ENCODE results near the gene RALA. TPM values are rescaled to one million over a fixed set of nuclear protein-coding genes. Genes with fewer than 3 reads are reported as not detected.

The RALA gene
- total RNA-seq, 1 experiment from 2014 or later = 21.5 TPM

DNA sequence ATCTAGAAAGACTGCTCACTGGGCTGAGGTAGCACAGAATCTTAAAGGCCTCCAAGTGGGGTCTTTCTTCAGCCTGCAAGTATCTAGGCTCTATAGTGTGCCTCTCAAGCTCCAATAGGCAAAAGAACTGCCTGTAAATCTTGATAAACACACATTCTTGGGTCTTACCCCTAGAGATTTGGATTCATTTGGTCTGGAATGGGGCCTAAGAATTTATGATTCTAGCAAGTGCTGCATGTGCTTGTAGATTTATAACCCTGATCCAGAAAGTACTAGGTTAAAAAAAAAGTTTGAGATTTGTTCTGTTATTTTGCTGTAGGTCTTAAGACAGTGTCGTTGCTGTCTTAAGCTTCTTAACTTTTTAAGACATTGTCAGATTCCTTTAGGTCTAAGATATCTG lies 74.1 kb downstream of the RALA start:
- in situ Hi-C loops (cut with HindIII; ENCODE audit: low pct_unique_long_range_greater_than_20kb, low sequenced_read_pairs) = no loop called here
- no peak for DNase-seq (ENCODE audit: low read depth)

DNA sequence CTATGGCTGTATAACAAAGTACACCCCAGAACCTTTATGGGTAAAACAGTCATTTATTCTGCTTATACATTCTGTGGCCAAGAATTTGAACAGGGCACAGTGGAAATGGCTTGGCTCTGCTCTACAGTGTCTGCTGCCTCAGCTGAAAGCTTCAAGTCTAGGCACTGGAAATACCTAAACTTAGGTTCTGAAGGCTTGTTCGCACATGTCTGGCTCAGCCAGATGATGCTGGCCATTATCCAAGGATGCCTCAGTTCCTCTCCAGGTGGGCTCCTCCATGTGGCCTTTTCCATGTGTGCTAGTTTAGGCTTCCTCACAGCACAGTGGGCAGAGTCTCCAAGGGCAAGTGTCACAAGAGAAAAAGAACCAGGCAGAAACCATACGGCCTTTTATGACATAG lies 76.8 kb downstream of the RALA start:
- DNase-seq (ENCODE audit: low read depth) = no peak
- in situ Hi-C loops (cut with HindIII; ENCODE audit: low pct_unique_long_range_greater_than_20kb, low sequenced_read_pairs) = no loop called here

DNA sequence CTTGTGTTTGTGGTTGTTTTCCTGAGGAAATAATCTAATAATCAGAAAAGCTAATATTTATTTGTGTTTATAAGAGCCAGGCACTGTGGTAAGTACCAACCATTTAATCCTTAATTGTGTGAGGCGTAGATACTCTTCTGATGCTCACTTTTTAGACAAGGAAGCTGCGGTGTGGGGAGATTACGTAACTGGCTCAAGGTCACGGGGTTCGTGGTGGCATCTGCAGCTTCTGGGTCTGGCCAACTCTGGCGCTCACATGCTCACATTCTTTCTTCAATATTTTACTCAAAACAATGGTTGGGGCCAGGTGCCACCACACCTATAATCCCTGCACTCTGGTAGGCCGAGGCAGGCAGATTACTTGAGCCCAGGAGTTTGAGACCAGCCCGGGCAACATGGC lies 77.6 kb downstream of the RALA start:
- in situ Hi-C loops (cut with HindIII; ENCODE audit: low pct_unique_long_range_greater_than_20kb, low sequenced_read_pairs) = no loop called here
- DNase-seq (ENCODE audit: low read depth) = no peak

DNA sequence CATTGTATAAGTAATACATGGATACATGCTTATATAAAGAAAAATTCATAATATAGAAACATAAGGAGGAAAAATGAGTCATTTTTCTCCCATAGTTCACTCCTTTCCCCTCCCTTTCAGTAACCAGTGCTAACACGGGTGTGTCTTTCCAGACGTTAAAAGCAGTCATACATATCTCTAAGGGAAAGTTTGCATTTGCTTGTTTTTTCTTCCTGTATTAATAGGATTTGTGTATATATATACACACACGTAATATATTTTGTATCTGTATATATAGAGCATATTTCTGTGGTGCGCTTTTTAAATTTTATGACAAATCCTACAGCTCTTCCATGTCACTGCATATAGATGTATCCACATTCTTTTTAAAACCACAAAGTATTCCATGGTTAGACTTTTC lies 78.8 kb downstream of the RALA start:
- in situ Hi-C loops (cut with HindIII; ENCODE audit: low pct_unique_long_range_greater_than_20kb, low sequenced_read_pairs) = no loop called here
- DNase-seq (ENCODE audit: low read depth) = no peak

DNA sequence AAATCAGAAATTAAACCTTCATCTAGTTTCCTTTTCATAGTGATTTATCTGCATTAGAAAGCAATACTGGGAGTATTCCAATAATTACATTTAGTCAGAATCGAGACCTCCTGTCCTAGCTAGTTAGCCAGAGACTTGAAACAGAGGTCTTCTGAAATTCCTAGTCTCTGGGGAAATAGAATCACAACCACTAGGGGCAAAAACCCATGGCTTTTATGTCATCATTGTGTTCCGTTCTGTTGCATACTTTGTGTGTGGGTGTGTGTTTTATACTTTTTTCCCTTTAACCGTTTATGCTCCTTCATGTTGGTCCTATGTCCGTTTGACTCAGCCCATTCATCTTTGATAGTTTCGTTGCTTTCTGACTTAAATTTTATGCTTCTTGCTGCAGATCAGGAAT lies 79.8 kb downstream of the RALA start:
- DNase-seq (ENCODE audit: low read depth) = no peak
- in situ Hi-C loops (cut with HindIII; ENCODE audit: low pct_unique_long_range_greater_than_20kb, low sequenced_read_pairs) = no loop called here

DNA sequence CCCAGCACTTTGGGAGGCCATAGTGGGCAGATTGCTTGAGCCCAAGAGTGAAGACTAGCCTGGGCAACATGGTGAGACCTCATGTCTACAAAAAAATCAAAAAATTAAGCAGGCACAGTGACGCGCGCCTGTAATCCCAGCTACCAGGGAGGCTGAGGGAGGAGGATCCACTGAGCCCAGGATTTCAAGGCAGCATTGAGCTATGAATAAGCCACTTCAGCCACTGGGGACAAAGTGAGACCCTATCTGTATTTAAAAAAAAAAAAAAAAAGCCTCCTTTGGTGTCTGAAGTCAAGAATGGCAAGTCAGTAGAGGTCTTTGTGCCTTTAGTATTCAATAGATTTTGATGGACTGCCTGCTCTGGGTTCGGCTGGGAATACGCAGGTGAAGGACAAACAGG lies 85.7 kb downstream of the RALA start:
- in situ Hi-C loops (cut with HindIII; ENCODE audit: low pct_unique_long_range_greater_than_20kb, low sequenced_read_pairs) = no loop called here
- DNase-seq (ENCODE audit: low read depth) = no peak

DNA sequence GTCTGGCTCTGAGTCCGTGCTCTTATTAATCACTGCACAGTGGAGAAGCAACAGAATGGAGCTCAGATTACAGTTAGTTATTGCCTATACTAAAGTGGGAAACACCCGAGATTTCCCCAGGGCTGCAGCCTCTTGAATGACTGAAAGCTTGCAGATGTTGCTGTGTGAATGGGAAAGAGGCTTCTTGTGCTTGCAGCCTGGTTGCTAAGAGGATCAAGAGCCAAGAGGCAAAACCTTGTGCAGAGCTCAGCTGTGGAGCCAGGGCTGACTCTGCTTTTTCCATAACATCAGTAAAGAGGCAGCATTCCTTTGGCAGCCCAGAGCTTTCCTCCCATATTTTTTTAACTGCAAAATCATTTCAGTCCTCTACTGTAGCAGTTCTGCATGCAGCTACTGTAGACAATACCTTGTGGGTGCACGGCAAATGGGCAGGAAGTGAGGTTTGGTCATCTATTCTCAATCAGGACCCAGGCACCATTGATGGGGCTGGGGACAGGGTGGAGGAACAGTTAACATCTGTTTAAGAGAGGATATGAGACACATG lies 86.5 kb downstream of the RALA start:
- in situ Hi-C loops (cut with HindIII; ENCODE audit: low pct_unique_long_range_greater_than_20kb, low sequenced_read_pairs) = no loop called here
- DNase-seq (ENCODE audit: low read depth) = no peak

DNA sequence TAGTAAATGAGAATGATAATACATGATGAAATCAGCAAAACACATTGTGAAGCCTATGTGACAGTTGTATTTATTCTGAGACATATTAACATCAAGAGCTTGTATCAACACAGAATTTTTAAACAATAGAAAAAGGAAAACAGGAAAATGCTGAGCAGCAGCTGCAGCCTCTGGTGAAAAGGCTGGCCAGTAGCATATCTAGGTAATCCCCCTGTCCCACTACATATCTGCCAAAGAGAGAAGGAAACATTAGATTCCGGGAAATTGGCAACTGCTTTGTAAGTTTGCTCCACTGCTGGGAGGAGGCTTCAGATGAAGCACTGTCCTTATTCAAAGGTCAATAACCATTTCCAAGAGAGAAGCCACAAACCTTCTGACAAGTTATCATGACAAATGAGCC lies 89.4 kb downstream of the RALA start:
- in situ Hi-C loops (cut with HindIII; ENCODE audit: low pct_unique_long_range_greater_than_20kb, low sequenced_read_pairs) = no loop called here
- DNase-seq (ENCODE audit: low read depth) = no peak

DNA sequence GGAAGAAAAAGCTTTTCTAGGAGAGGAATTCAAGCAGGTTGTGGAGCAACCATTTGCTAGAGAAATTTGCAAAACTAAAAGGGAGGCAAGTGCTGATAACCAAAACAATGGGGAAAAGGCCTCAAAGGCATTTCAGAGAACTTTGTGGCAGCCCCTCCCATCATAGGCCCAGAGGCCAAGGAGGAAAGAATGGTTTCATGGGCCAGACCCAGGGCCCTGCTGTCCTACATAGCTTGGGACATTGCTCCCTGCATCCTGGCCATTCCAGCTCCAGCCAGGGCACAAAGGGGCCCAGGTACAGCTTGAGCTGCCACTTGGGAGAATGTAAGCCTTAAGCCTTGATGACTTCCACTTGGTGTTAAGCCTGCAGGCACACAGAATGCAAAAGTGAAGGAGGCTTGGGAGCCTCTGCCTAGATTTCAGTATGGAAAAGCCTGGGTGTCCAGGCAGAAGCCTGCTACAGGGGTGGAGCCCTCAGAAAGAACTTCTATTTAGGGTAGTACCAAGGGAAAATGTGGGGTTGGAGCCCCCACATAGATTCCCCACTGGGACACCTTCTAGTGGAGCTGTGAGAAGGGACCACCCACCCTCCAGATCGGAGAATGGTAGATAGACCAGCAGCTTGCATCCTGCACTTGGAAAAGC lies 91.2 kb downstream of the RALA start:
- DNase-seq (ENCODE audit: low read depth) = no peak
- in situ Hi-C loops (cut with HindIII; ENCODE audit: low pct_unique_long_range_greater_than_20kb, low sequenced_read_pairs) = no loop called here

DNA sequence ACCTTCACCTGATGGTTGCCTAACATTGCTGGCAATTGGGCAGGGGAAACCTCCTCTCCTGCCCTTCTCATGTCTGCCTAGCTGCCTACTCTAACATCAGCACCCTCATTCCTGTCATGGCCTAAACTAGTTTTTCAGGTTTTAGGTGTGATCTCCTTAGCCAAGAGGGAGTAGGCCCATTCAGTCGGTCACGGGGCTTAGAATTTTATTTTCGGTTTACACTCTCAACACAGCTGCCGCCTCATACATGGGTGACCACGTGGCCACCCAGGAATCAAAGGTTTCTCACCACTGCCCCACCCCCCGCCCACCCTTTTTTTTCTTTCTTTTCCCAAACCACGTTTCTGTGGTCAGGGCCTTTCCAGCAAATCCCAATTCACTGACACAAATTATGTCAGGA lies 97.2 kb downstream of the RALA start:
- in situ Hi-C loops (cut with HindIII; ENCODE audit: low pct_unique_long_range_greater_than_20kb, low sequenced_read_pairs) = no loop called here
- DNase-seq (ENCODE audit: low read depth) = no peak

DNA sequence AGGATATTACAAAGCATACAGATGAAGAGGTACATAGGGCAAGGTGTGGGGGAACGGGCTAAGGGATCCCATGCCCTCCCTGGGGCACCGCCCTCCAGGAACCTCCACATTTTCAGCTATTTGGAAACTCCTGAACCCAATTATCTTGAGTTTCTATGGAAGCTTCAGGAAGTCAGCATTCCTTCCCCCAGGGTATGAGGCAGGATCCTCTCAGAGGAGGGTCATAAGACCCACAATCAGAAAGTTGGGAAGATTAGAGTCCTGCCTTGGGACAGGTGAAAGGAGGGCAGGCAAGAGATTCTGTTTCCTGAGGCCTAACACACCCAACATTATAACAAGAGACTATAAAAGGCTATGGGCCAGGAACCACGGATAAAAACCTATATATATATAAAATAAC lies 98.0 kb downstream of the RALA start:
- no peak for DNase-seq (ENCODE audit: low read depth)
- in situ Hi-C loops (cut with HindIII; ENCODE audit: low pct_unique_long_range_greater_than_20kb, low sequenced_read_pairs) = no loop called here

DNA sequence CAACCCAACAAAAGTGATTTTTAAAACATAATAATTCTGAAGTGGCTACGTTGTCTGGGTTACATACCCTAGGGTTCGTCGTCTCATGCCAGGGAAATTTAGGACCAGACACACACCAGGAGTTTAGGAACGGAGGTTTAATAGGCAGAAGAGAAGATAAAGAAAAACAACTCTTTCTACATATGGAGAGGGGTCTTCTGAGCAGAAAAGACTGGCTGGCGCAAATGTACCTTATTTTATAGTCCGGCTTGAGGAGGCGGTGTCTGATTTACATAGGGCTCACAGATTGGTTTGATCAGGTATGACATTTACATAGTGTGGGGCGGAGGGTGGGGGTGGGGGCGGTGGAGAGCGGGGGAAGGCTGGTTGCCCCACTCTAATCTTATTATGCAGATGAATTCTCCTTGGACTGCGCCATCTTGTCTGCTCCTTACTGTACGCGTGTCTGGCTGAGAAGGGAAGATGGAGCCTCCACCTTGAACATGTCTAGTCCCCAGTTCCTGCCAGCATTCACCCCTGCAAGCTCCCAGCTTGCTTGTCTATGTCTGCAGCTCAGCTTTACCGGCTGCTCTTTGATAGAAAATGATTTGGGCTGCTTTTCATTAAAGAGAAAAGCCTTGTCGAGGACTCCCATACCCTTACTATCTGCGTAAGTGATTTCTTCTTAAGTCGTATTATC lies 98.7 kb downstream of the RALA start:
- in situ Hi-C loops (cut with HindIII; ENCODE audit: low pct_unique_long_range_greater_than_20kb, low sequenced_read_pairs) = no loop called here

DNA sequence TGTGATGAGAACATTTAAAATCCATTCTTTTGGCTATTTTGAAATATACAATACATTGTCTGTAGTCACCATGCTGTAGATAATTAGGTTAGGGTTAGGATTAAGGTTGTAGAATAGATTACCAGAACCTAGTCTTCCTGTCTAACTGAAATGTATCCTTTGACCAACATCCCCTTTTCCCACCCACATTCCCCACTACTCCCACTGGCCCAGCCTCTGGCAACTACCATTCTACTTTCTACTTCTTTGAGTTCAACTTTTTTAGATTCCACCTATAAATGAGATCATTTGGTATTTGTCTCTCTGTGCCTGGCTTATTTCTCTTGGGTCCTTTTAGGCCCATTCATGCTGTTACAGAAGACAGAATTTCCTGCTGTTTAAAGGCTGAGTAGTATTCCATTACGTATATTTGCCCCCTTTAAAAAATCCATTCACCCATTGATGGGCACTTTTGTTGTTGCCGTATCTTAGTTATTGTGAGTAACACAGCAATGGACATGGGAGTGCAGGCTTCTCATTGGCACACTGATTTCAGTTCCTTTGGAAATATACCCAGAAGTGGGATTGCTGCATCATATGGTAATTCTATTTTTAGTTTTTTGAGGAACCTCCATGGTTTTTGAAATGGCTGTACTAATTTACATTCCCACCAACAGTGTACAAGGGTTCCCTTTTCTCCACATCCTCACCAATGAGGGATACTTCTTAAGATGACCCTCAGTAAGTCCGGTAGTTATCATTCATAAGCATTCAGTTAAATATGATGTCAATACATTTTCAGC lies 104.0 kb downstream of the RALA start:
- in situ Hi-C loops (cut with HindIII; ENCODE audit: low pct_unique_long_range_greater_than_20kb, low sequenced_read_pairs) = no loop called here
- DNase-seq (ENCODE audit: low read depth) = no peak

More for the DNA sequence above, 98.7 kb downstream of the RALA start:
- no peak for DNase-seq (ENCODE audit: low read depth)

DNA sequence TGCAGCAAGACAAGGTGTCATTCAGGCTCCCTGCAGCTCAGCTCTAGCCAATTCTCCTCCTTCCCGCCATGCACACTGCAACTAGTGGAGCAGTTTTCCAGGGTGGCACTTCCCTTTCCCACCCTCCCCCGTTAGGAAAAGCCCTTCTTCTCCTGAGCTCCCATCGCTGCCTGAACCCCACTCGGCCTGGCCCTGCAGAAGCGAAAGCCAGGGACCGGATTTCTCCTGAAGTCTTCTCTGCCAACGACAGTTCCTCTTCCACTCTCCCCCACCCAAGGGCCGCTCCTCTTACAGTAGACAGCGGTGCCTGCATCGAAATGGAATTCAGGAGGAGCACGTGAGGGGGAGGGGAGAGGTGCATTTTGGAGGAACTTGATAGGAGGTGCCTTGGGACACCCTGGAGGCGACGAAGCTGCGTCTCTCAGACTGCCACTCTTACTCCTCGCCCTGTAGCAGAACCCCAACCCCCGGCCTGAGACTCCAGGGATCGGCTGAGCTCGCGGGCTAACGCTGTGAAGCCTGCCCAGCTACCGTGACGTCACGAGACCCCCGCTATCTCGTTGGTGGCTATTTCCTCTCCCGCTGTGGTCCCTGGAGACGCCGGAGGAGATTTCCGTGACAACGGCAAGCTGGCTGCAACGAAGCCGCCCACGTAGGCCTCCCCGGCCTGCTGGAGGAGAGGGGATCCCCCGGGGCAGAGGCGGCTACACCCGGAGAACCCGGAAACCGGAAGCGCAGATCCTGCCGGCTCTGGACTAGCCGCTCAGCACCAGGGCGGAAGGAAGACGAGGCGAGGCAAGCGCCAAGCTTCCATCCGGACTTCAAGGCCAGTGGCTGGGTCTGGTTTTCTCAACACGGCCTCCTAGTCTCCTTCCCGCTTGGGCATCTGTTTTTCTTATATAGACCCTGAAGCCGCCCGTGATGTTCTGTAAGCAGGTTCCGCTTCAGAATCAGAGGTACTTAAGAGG lies 109.7 kb downstream of the RALA start:
- in situ Hi-C loops (cut with HindIII; ENCODE audit: low pct_unique_long_range_greater_than_20kb, low sequenced_read_pairs) = loop anchor here (10.0 kb wide), 1 partner anchor 92 kb away; no protein-coding TSS in a partner anchor
- peak; percentile 95 for DNase-seq (ENCODE audit: low read depth)

DNA sequence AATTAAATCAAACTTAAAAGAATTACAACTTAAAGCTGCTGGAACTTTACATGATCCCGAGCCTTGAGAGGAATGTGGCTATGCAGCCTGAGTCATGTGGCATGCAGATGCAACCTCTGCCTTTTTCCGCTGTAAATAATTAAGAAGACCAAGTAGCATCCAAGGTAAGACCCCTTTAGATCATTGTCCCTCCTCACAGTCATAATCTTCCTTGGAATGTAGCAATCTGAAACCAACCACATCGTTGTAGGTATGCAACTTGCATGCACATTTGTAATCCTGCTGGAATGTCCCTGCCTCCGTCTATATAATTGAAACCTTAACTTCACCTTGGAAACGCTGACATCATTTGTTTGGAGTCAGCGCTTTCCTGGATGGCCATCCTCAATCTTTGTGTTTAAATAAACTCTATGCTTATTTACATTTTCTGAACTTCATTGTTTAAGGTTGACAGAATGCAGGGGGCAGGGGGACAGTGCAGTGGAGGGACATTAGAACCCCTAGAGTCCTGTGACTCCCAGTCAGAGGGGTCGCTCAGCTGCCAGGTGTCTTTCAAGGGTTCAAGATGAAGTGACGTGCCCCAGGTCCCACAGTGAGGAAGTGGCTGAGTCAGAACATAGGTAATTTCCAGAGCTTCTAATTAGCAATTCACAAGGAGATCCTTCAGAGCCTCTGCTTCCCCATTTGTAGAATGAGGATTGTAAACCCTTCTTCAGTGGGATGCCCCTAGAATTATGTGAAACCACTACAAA lies 110.7 kb downstream of the RALA start:
- in situ Hi-C loops (cut with HindIII; ENCODE audit: low pct_unique_long_range_greater_than_20kb, low sequenced_read_pairs) = loop anchor here (10.0 kb wide), 1 partner anchor 91 kb away; no protein-coding TSS in a partner anchor
- peak; percentile 88 for DNase-seq (ENCODE audit: low read depth)

DNA sequence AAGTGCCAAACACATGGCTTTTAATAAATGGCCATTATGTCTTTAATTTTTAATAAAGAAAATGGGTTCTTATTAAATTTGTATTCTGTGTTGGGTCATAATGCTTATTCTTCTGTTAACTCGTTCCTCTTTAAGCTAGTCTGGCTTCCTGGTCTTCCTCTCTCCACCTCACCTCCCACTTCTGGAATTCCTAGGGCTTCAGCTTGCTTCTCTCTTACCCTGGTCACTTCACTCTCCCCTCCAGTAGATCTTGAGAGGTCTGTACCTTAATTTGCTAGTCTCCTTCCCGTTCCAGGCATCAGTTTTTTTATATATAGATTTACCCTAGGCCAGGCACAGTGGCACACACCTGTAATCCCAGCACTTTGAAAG lies 111.2 kb downstream of the RALA start:
- DNase-seq (ENCODE audit: low read depth) = no peak
- in situ Hi-C loops (cut with HindIII; ENCODE audit: low pct_unique_long_range_greater_than_20kb, low sequenced_read_pairs) = loop anchor here (10.0 kb wide), 1 partner anchor 90 kb away; no protein-coding TSS in a partner anchor

DNA sequence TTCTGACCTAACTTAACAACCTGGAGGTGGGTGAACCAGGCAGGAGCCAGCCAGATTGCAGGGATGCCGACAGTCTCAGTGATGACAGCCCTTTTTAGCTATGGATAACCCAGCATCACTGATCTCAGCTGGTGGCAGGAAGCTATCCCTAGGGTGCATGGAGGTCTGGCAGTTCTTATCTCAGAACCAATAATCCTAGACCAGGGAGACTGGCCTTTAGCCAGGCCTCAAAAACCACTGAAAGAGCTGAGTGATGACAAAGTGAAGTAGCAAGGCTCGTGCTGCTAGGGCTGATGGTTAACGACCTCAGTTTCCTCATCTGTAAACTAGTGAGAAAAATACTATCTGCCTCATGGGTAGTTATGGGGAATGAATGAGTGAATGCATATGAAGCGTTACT lies 112.5 kb downstream of the RALA start:
- no peak for DNase-seq (ENCODE audit: low read depth)
- in situ Hi-C loops (cut with HindIII; ENCODE audit: low pct_unique_long_range_greater_than_20kb, low sequenced_read_pairs) = loop anchor here (10.0 kb wide), 1 partner anchor 89 kb away; no protein-coding TSS in a partner anchor

All from Caki2 (cell line).